Natural killer cell (primary cell): ENCODE results near the gene CCDC89. TPM values are rescaled to one million over a fixed set of nuclear protein-coding genes. Genes with fewer than 3 reads are reported as not detected.
A peak's percentile ranks its signal among the peaks of the same experiment; 100 is the strongest.
"Not testable (repeated sequence)": the region's sequence is repeated elsewhere in the genome, so short reads cannot be mapped to it uniquely, and the experiment has no call there.

Experiments
- ATAC-seq, 3 donors: fragments of 150-1000 bp in 2 of 3; fragments of 200-7000 bp in 1 of 3; cut with Tn5 transposase; 1 replicate in 1 of 3; 2 replicates in 2 of 3; pipeline ENCODE4 v1.10.0; 2021; ENCODE audit warnings: mild to moderate bottlenecking in 2 of 3, moderate library complexity in 2 of 3
- DNase-seq, 2 donors: peaks; one replicate each; pipeline versions ENCODE4 v3.0.0 to v3.0.0-alpha.2; 2013 to 2021; ENCODE audit warnings: mixed read lengths in 1 of 2
- H3K27ac ChIP-seq: one replicate; pipeline ENCODE4 v1.5.1; 2013; ENCODE audit warnings: mild to moderate bottlenecking, low read length
- H3K27me3 ChIP-seq: one replicate; pipeline ENCODE4 v1.6.1; 2013; ENCODE audit warnings: low read length; ENCODE audit not compliant: control insufficient read depth, insufficient read depth
- H3K36me3 ChIP-seq: one replicate; pipeline ENCODE4 v1.6.1; 2013; ENCODE audit warnings: low read length; ENCODE audit not compliant: control insufficient read depth, insufficient read depth
- H3K4me1 ChIP-seq: one replicate; pipeline ENCODE4 v1.6.1; 2013; ENCODE audit warnings: low read length; ENCODE audit not compliant: control insufficient read depth, insufficient read depth
- H3K4me3 ChIP-seq: one replicate; pipeline ENCODE4 v1.5.1; 2013; ENCODE audit warnings: low read length
- H3K9me3 ChIP-seq: one replicate; pipeline ENCODE4 v1.6.1; 2013; ENCODE audit warnings: low read length; ENCODE audit not compliant: control insufficient read depth, insufficient read depth
- H3K27ac Mint-ChIP-seq, 2 donors: one replicate each; pipeline ENCODE4 v1.8.0; 2022; ENCODE audit warnings: mild to moderate bottlenecking in 2 of 2, mixed read lengths in 2 of 2, moderate library complexity in 1 of 2
- H3K27me3 Mint-ChIP-seq, 2 donors: one replicate each; pipeline ENCODE4 v1.8.0; 2022; ENCODE audit warnings: low read depth in 2 of 2, mixed read lengths in 2 of 2
- H3K36me3 Mint-ChIP-seq: one replicate; pipeline ENCODE4 v1.8.0; 2022; ENCODE audit warnings: mixed read lengths
- H3K4me1 Mint-ChIP-seq, 2 donors: one replicate each; pipeline ENCODE4 v1.8.0; 2022; ENCODE audit warnings: mixed read lengths in 2 of 2
- H3K4me3 Mint-ChIP-seq: one replicate; pipeline ENCODE4 v1.8.0; 2022; ENCODE audit warnings: mild to moderate bottlenecking, moderate library complexity, mixed read lengths
- H3K9me3 Mint-ChIP-seq, 2 donors: one replicate each; pipeline ENCODE4 v1.8.0; 2022; ENCODE audit warnings: mixed read lengths in 2 of 2
- WGBS: methylation state at CpG from one replicate; pipeline ENCODE4 v1.1.7; 2013; ENCODE audit warnings: missing lambda C conversion rate; ENCODE audit not compliant: insufficient coverage; 5-methylcytosine and 5-hydroxymethylcytosine counted together
- intact Hi-C: fragments of 100-400 bp; cut with micrococcal nuclease; formaldehyde crosslinking; loops from one replicate; pipeline ENCODE4 v1.14.2; 2022
- total RNA-seq, 4 donors: library from RNA; stranded (reverse); fragments of 120-200 nt in 1 of 4; gene quantifications; one replicate each; pipeline versions ENCODE4 v1.2.3 to v1.2.4, GENCODE V29; 2013 to 2022
- TF ChIP-seq, protein P1 (sequence below): fragments of 200-600 bp; IDR thresholded peaks from one replicate; pipeline ENCODE4 v1.8.0; 2022; ENCODE audit warnings: antibody characterized with exemption

The CCDC89 gene
- total RNA-seq, 3 donors from 2014 or later (not counting 1 experiment from before 2014, with no cell fraction given), result 0.25 to 0.31 (median 0.25) TPM

DNA sequence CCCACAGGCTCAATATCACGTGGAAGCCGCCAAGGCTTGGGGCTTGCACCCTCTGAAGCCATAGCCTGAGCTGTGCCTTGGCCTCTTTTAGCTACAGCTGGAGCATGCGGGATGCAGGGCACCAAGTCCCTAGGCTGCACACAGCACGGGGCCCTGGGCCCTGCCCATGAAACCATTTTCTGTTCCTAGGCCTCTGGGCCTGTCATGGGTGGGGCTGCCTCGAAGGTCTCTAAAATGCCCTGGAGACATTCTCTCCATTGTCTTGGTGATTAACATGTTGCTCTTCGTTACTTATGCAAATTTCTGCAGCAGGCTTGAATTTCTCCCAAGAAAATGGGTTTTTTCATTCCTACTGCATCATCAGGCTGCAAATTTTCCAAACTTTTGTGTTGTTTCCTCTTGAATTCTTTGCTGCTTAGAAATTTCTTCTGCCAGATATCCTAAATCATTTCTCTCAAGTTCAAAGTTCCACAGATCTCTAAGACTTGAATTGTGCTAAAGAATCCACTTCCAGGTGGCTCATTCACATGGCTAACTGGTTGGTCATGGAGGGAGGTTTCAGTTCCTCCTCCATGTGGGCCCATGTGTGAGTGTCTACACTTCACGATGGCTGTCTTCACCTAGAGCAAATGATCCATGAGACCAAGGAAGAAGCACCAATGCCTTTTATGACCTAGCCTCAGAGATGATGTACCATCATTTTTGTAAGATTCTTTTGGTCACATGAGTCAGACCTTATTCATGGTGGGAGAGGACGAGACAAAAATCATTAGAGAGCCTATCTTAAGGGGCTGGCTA is 13.7 kb downstream of the CCDC89 start:
- Histone ChIP-seq H3K4me1 (no peaks in the 10 kb centered on the region), H3K9me3 (no peaks in the 10 kb centered on the region), H3K36me3 (no peaks in the 10 kb centered on the region), H3K27me3 (no peaks in the 10 kb centered on the region), H3K4me3 (no peak overlapping the region), H3K27ac (no peak overlapping the region)
- Mint-ChIP-seq H3K4me1 (no peaks in the 10 kb centered on the region), H3K4me3 (no peak overlapping the region), H3K27ac (no peak overlapping the region), H3K9me3 (no peaks in the 10 kb centered on the region), H3K27me3 (peaks cover 4 to 7% of the 10 kb centered on the region in 2 donors), H3K36me3 (no peaks in the 10 kb centered on the region)
- WGBS, result 89% methylated on average over 8 of the region's 8 CpGs
- TF ChIP-seq, protein P1, sequence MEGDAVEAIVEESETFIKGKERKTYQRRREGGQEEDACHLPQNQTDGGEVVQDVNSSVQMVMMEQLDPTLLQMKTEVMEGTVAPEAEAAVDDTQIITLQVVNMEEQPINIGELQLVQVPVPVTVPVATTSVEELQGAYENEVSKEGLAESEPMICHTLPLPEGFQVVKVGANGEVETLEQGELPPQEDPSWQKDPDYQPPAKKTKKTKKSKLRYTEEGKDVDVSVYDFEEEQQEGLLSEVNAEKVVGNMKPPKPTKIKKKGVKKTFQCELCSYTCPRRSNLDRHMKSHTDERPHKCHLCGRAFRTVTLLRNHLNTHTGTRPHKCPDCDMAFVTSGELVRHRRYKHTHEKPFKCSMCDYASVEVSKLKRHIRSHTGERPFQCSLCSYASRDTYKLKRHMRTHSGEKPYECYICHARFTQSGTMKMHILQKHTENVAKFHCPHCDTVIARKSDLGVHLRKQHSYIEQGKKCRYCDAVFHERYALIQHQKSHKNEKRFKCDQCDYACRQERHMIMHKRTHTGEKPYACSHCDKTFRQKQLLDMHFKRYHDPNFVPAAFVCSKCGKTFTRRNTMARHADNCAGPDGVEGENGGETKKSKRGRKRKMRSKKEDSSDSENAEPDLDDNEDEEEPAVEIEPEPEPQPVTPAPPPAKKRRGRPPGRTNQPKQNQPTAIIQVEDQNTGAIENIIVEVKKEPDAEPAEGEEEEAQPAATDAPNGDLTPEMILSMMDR, result no peak
- no peak for ATAC-seq
- intact Hi-C loops, result no loop called here
- no peak for DNase-seq

DNA sequence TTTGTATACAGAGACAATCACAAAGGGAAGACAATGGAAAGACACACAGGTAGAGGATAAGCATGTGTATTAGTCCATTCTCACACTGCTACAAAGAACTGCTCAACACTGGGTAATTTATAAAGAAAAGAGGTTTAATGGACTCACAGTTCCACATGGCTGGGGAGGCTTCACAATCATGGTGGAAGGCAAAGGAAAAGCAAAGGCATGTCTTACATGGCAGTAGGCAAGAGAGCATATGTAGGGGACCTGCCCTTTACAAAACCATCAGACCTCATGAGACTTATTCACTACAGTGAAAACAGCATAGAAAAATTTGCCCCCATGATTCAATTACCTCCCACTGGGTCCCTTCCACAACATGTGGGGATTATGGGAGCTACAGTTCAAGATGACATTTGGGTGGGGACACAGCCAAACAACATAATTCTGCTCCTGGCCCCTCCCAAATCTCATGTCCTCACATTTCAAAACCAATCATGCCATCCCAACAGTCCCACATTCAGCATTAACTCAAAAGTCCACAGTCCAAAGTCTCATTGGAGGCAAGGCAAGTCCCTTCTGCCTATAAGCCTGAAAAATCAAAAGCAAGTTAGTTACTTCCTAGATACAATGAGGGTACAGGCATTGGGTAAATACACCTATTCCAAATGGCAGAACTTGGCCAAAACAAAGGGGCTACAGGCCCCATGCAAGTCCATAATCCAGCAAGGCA is 14.9 kb downstream of the CCDC89 start:
- H3K4me1 ChIP-seq, H3K4me1 Mint-ChIP-seq, H3K36me3 ChIP-seq, H3K4me3 Mint-ChIP-seq, DNase-seq, H3K4me3 ChIP-seq, H3K9me3 ChIP-seq, H3K27me3 Mint-ChIP-seq, H3K9me3 Mint-ChIP-seq, H3K36me3 Mint-ChIP-seq, H3K27ac ChIP-seq, H3K27ac Mint-ChIP-seq, H3K27me3 ChIP-seq, ATAC-seq, intact Hi-C loops: not testable (repeated sequence)

DNA sequence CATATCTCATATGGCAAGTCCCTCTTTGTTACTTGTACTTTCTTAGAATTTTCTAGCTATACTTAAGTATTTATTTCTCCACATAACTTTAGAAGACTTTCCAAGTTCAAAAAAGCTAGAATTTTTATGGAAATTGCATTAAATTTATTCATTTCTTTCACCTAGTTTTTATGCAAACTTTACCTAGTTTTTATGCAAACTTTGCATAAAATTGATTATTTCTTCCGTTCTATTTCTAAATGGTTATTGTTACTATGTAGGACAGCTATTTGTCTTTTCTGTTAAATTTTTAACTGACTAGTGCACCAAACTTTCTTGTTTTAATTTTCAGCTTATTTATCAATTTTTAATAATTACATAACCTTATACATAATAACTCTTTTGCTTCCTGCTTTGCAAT is 17.8 kb downstream of the CCDC89 start:
- WGBS, result no CpG with 5 or more reads among the region's 1 CpG
- ATAC-seq (no peak), DNase-seq (no peak)
- Mint-ChIP-seq H3K9me3 (no peaks in the 10 kb centered on the region), H3K4me3 (no peak overlapping the region), H3K36me3 (no peaks in the 10 kb centered on the region), H3K4me1 (peaks cover 23 to 27% of the 10 kb centered on the region in 2 donors), H3K27me3 (peaks cover 2 to 7% of the 10 kb centered on the region in 2 donors), H3K27ac (no peak overlapping the region)
- H3K27ac ChIP-seq, result no peak overlapping the region
- H3K36me3 ChIP-seq, result no peaks in the 10 kb centered on the region
- TF ChIP-seq, protein P1, result no peak
- intact Hi-C loops, result no loop called here
- H3K4me3 ChIP-seq, result no peak overlapping the region
- no peaks in the 10 kb centered on the region for H3K27me3 ChIP-seq
- peaks cover 3% of the 10 kb centered on the region for H3K4me1 ChIP-seq
- H3K9me3 ChIP-seq, result no peaks in the 10 kb centered on the region

DNA sequence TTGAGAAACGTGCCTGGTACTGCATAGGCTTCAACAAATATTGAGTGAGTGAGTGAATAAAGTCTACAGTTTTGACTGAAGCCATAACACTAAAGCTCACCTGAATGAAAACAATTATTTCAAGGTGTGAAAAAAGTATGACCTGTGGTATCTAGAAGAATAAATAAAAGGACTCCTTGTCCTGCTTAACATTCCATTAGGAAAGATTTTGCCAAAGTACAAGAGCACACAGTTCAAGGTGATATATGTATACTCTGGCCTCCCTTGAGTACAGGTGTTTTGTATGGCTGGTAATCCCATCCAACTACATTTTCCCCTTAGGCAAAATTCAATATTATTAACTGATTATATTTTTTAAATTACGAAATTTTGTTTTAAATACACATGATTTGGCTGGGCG is 19.3 kb downstream of the CCDC89 start:
- no peak for DNase-seq
- Histone ChIP-seq H3K27me3 (no peaks in the 10 kb centered on the region), H3K4me1 (peaks cover 11% of the 10 kb centered on the region), H3K9me3 (no peaks in the 10 kb centered on the region), H3K36me3 (no peaks in the 10 kb centered on the region), H3K4me3 (no peak overlapping the region), H3K27ac (no peak overlapping the region)
- peaks cover 32 to 37% of the 10 kb centered on the region in 2 donors for H3K4me1 Mint-ChIP-seq
- H3K36me3 Mint-ChIP-seq, result no peaks in the 10 kb centered on the region
- H3K27ac Mint-ChIP-seq, result peak overlapping the region; percentile 98
- no peak overlapping the region for H3K4me3 Mint-ChIP-seq
- peaks cover 0 to 2% of the 10 kb centered on the region in 2 donors for H3K27me3 Mint-ChIP-seq
- ATAC-seq, result no peak
- TF ChIP-seq, protein P1, result no peak
- H3K9me3 Mint-ChIP-seq, result no peaks in the 10 kb centered on the region
- WGBS, result 95% methylated on average over 2 of the region's 3 CpGs
- intact Hi-C loops, result no loop called here
